Skeletal muscle tissue (tissue), 5 donors: ENCODE results near the gene ARSA. TPM values are rescaled to one million over a fixed set of nuclear protein-coding genes. Genes with fewer than 3 reads are reported as not detected.

Experiments used
- H3K27ac ChIP-seq: one replicate; pipeline ENCODE4 v1.7.0; 2013; ENCODE audit warnings: mild to moderate bottlenecking, low read depth, low read length, inconsistent platforms
- H3K27me3 ChIP-seq, 3 donors: one replicate each; pipeline ENCODE4 v1.7.0; 2013; ENCODE audit warnings: low read length in 3 of 3; ENCODE audit not compliant: control insufficient read depth in 3 of 3, insufficient read depth in 3 of 3
- H3K36me3 ChIP-seq, 3 donors: one replicate each; pipeline ENCODE4 v1.7.0; 2013; ENCODE audit warnings: low read length in 3 of 3; ENCODE audit not compliant: control insufficient read depth in 3 of 3, insufficient read depth in 3 of 3
- H3K4me1 ChIP-seq, 3 donors: one replicate each; pipeline ENCODE4 v1.7.0; 2013; ENCODE audit warnings: low read length in 3 of 3, mild to moderate bottlenecking in 3 of 3; ENCODE audit not compliant: control insufficient read depth in 3 of 3, insufficient read depth in 3 of 3
- H3K4me3 ChIP-seq, 3 donors: one replicate each; pipeline ENCODE4 v1.7.0; 2013; ENCODE audit warnings: low read length in 3 of 3
- H3K9ac ChIP-seq, 3 donors: one replicate each; pipeline ENCODE4 v1.7.0; 2013; ENCODE audit warnings: low read length in 3 of 3, mild to moderate bottlenecking in 3 of 3, moderate library complexity in 2 of 3, low read depth in 1 of 3
- H3K9me3 ChIP-seq, 3 donors: one replicate each; pipeline ENCODE4 v1.7.0; 2013; ENCODE audit warnings: low read length in 3 of 3; ENCODE audit not compliant: control insufficient read depth in 3 of 3
- small RNA-seq: library from RNA; depleted of rRNA; stranded (forward); fragments of <200 nt; gene quantifications from one replicate; pipeline ENCODE3, GENCODE V24; 2014
- total RNA-seq: library from RNA; depleted of rRNA; stranded (reverse); fragments of >200 nt; gene quantifications from one replicate; pipeline ENCODE4 v1.2.3, GENCODE V29; 2014
- donor health status: Osteomylitis.

The ARSA gene
- total RNA-seq, 1 donor from 2014 or later = 5.2 TPM

GRCh38 chr22:50575426-50575941 lies 52.5 kb downstream of the ARSA start:
- H3K36me3 ChIP-seq = peaks cover 56 to 74% (median 66%) of the 10 kb centered on the region in 3 donors
- no peak overlapping the region for H3K4me3 ChIP-seq
- H3K9ac ChIP-seq = peak overlapping the region in 1 of 3 donors; percentile 90
- H3K27ac ChIP-seq = no peak overlapping the region
- H3K9me3 ChIP-seq = no peaks in the 10 kb centered on the region
- no peaks in the 10 kb centered on the region for H3K27me3 ChIP-seq
- H3K4me1 ChIP-seq = peaks cover 36 to 75% (median 59%) of the 10 kb centered on the region in 3 donors

Small RNA genes within 50 kb of the gene (small RNA-seq; reads per million reads assigned to genes)
- not detected for gene RF00019

Other genes with a start within 250 kb of the ARSA start
- 30.8 TPM for gene SBF1, start 153.1 kb downstream of the ARSA start, total RNA-seq
- gene ADM2, start 146.6 kb downstream of the ARSA start, total RNA-seq = under 0.01 TPM
- not detected for gene MIOX, start 141.3 kb downstream of the ARSA start, total RNA-seq
- gene LMF2, start 120.5 kb downstream of the ARSA start, total RNA-seq = 12.5 TPM
- gene NCAPH2, start 119.9 kb downstream of the ARSA start, total RNA-seq = 34.4 TPM
- 0.52 TPM for gene SCO2, start 102.6 kb downstream of the ARSA start, total RNA-seq
- gene TYMP, start 98.1 kb downstream of the ARSA start, total RNA-seq = 8.9 TPM
- not detected for gene KLHDC7B, start 82.3 kb downstream of the ARSA start, total RNA-seq
- not detected for gene SYCE3, start 65.2 kb downstream of the ARSA start, total RNA-seq
- 27.1 TPM for gene CPT1B, start 49.7 kb downstream of the ARSA start, total RNA-seq
- 17.7 TPM for gene CHKB, start 45.3 kb downstream of the ARSA start, total RNA-seq
- gene MAPK8IP2, start 27.4 kb downstream of the ARSA start, total RNA-seq = 0.52 TPM
- 4.2 TPM for gene SHANK3, start 44.7 kb upstream of the ARSA start, total RNA-seq
- gene ACR, start 110.1 kb upstream of the ARSA start, total RNA-seq = 0.52 TPM
- 3.7 TPM for gene RABL2B, start 155.5 kb upstream of the ARSA start, total RNA-seq